Measurements from ENCODE around the gene DSG1.
"Not testable (repeated sequence)": the region's sequence is repeated elsewhere in the genome, so short reads cannot be mapped to it uniquely, and the experiment has no call there.

The DSG1 gene

GRCh38 chr18:31281437-31281836, 36.5 kb upstream of the DSG1 start:
- no peaks in the 10 kb centered on the region for H3F3A ChIP-seq (ENCODE audit: control insufficient read depth, insufficient read depth)
- no peaks in the 10 kb centered on the region for H4K20me1 ChIP-seq (ENCODE audit: control insufficient read depth, insufficient read depth, low read depth, low read length)
- no peak overlapping the region for H3K4me3 ChIP-seq (ENCODE audit: low read length)
- no peaks in the 10 kb centered on the region for H3K27me3 ChIP-seq (ENCODE audit: control insufficient read depth, low read length)
- no peaks in the 10 kb centered on the region for H3K36me3 ChIP-seq (ENCODE audit: control insufficient read depth, low read length)
- no peak overlapping the region for H3K27ac ChIP-seq (ENCODE audit: low read depth, low read length)
- no peaks in the 10 kb centered on the region for H3K9me3 ChIP-seq (ENCODE audit: control insufficient read depth, insufficient read depth, low read length)
- TF ChIP-seq EZH2phosphoT487 (IDR thresholded peaks at IDR 0.05; ENCODE audit: borderline replicate concordance, low read length) (no peak), CTCF (IDR thresholded peaks at IDR 0.05; ENCODE audit: low read depth, low read length, poor library complexity, severe bottlenecking) (no peak)
- no peaks in the 10 kb centered on the region for H3K9me2 ChIP-seq (replicated peaks; ENCODE audit: control insufficient read depth, low read length)
- H3K79me2 ChIP-seq (ENCODE audit: control insufficient read depth, low read length): no peaks in the 10 kb centered on the region
- no peak overlapping the region for H3K4me2 ChIP-seq (ENCODE audit: low read length)
- H3K4me1 ChIP-seq (ENCODE audit: control insufficient read depth, low read length): no peaks in the 10 kb centered on the region

- H3K9me2 ChIP-seq (replicated peaks; ENCODE audit: control insufficient read depth, low read length); H3K4me3 ChIP-seq (ENCODE audit: low read length); H3K4me2 ChIP-seq (ENCODE audit: low read length); H3K36me3 ChIP-seq (ENCODE audit: control insufficient read depth, low read length); H3K79me2 ChIP-seq (ENCODE audit: control insufficient read depth, low read length); H3K27me3 ChIP-seq (ENCODE audit: control insufficient read depth, low read length); H3K4me1 ChIP-seq (ENCODE audit: control insufficient read depth, low read length); H3F3A ChIP-seq (ENCODE audit: control insufficient read depth, insufficient read depth); H3K9me3 ChIP-seq (ENCODE audit: control insufficient read depth, insufficient read depth, low read length); H3K27ac ChIP-seq (ENCODE audit: low read depth, low read length); H4K20me1 ChIP-seq (ENCODE audit: control insufficient read depth, insufficient read depth, low read depth, low read length): not testable (repeated sequence)
Measured at GRCh38 chr18:31289446-31289845, 28.5 kb upstream of the DSG1 start.

GRCh38 chr18:31291688-31292087, 26.3 kb upstream of the DSG1 start:
- H3K4me2 ChIP-seq (ENCODE audit: low read length): no peak overlapping the region
- H4K20me1 ChIP-seq (ENCODE audit: control insufficient read depth, insufficient read depth, low read depth, low read length): no peaks in the 10 kb centered on the region
- no peaks in the 10 kb centered on the region for H3K27me3 ChIP-seq (ENCODE audit: control insufficient read depth, low read length)
- TF ChIP-seq CTCF (IDR thresholded peaks at IDR 0.05; ENCODE audit: low read depth, low read length, poor library complexity, severe bottlenecking): no peak
- TF ChIP-seq EZH2phosphoT487 (IDR thresholded peaks at IDR 0.05; ENCODE audit: borderline replicate concordance, low read length): no peak
- no peaks in the 10 kb centered on the region for H3F3A ChIP-seq (ENCODE audit: control insufficient read depth, insufficient read depth)
- no peaks in the 10 kb centered on the region for H3K9me3 ChIP-seq (ENCODE audit: control insufficient read depth, insufficient read depth, low read length)
- H3K79me2 ChIP-seq (ENCODE audit: control insufficient read depth, low read length): no peaks in the 10 kb centered on the region
- no peak overlapping the region for H3K4me3 ChIP-seq (ENCODE audit: low read length)
- H3K9me2 ChIP-seq (replicated peaks; ENCODE audit: control insufficient read depth, low read length): no peaks in the 10 kb centered on the region
- H3K36me3 ChIP-seq (ENCODE audit: control insufficient read depth, low read length): no peaks in the 10 kb centered on the region
- H3K4me1 ChIP-seq (ENCODE audit: control insufficient read depth, low read length): no peaks in the 10 kb centered on the region
- no peak overlapping the region for H3K27ac ChIP-seq (ENCODE audit: low read depth, low read length)

- no peak overlapping the region for H3K4me2 ChIP-seq (ENCODE audit: low read length)
- no peak for TF ChIP-seq EZH2phosphoT487 (IDR thresholded peaks at IDR 0.05; ENCODE audit: borderline replicate concordance, low read length)
- TF ChIP-seq CTCF (IDR thresholded peaks at IDR 0.05; ENCODE audit: low read depth, low read length, poor library complexity, severe bottlenecking): no peak
- H3K4me3 ChIP-seq (ENCODE audit: low read length): no peak overlapping the region
- no peaks in the 10 kb centered on the region for H3K9me2 ChIP-seq (replicated peaks; ENCODE audit: control insufficient read depth, low read length)
- no peaks in the 10 kb centered on the region for H3K9me3 ChIP-seq (ENCODE audit: control insufficient read depth, insufficient read depth, low read length)
- no peaks in the 10 kb centered on the region for H4K20me1 ChIP-seq (ENCODE audit: control insufficient read depth, insufficient read depth, low read depth, low read length)
- H3K27me3 ChIP-seq (ENCODE audit: control insufficient read depth, low read length): no peaks in the 10 kb centered on the region
- H3F3A ChIP-seq (ENCODE audit: control insufficient read depth, insufficient read depth): no peaks in the 10 kb centered on the region
- H3K79me2 ChIP-seq (ENCODE audit: control insufficient read depth, low read length): no peaks in the 10 kb centered on the region
- H3K36me3 ChIP-seq (ENCODE audit: control insufficient read depth, low read length): no peaks in the 10 kb centered on the region
- H3K27ac ChIP-seq (ENCODE audit: low read depth, low read length): no peak overlapping the region
- H3K4me1 ChIP-seq (ENCODE audit: control insufficient read depth, low read length): no peaks in the 10 kb centered on the region
Measured at GRCh38 chr18:31294199-31294747, 23.7 kb upstream of the DSG1 start.
